Raji (cell line): Measurements from ENCODE around the gene DOCK6.

Experiments
- POLR2A ChIP-seq: IDR thresholded peaks from 2 replicates; pipeline ENCODE4 v1.6.1; 2011; ENCODE audit warnings: low read depth, low read length, control low read depth; ENCODE audit not compliant: insufficient read depth

Gene DOCK6

GRCh38 chr19:11242025-11242424 lies 20.3 kb downstream of the DOCK6 start:
- no peak for TF ChIP-seq POLR2A

- no peak for TF ChIP-seq POLR2A
These were observed 22.3 kb downstream of the DOCK6 start for GRCh38 chr19:11240008-11240444.

GRCh38 chr19:11239377-11240000 lies 22.8 kb downstream of the DOCK6 start, which contains the start of gene ANGPTL8:
TSS of gene ANGPTL8 (plus strand) at chr19:11239619. CDS start at chr19:11239638, 19 bp downstream.
- no peak for TF ChIP-seq POLR2A

GRCh38 chr19:11238781-11239376 lies 23.4 kb downstream of the DOCK6 start:
- no peak for TF ChIP-seq POLR2A

GRCh38 chr19:11238041-11238440 lies 24.3 kb downstream of the DOCK6 start:
- no peak for TF ChIP-seq POLR2A

GRCh38 chr19:11237321-11237720 lies 25.0 kb downstream of the DOCK6 start:
- no peak for TF ChIP-seq POLR2A

- TF ChIP-seq POLR2A, result no peak
These were observed 25.7 kb downstream of the DOCK6 start for GRCh38 chr19:11236324-11237301.

- no peak for TF ChIP-seq POLR2A
These were observed 27.7 kb downstream of the DOCK6 start for GRCh38 chr19:11234486-11235075.

- no peak for TF ChIP-seq POLR2A
These were observed 29.3 kb downstream of the DOCK6 start for GRCh38 chr19:11233073-11233472.

GRCh38 chr19:11232555-11232954 lies 29.8 kb downstream of the DOCK6 start:
- TF ChIP-seq POLR2A, result no peak

- TF ChIP-seq POLR2A, result no peak
These were observed 31.5 kb downstream of the DOCK6 start for GRCh38 chr19:11230621-11231386.

GRCh38 chr19:11227195-11227886 lies 35.0 kb downstream of the DOCK6 start:
- TF ChIP-seq POLR2A, result no peak

GRCh38 chr19:11226716-11227166 lies 35.6 kb downstream of the DOCK6 start:
- TF ChIP-seq POLR2A, result no peak

- no peak for TF ChIP-seq POLR2A
These were observed 36.5 kb downstream of the DOCK6 start for GRCh38 chr19:11225815-11226214.
